GM19438 (cell line): Measurements from ENCODE around the gene SMIM5.
"Not testable (repeated sequence)": the region's sequence is repeated elsewhere in the genome, so short reads cannot be mapped to it uniquely, and the experiment has no call there.

Experiments
- ATAC-seq: cut with Tn5 transposase; IDR thresholded peaks from one replicate; pipeline ENCODE4 v1.9.1; 2021; ENCODE audit warnings: low read depth; ENCODE audit not compliant: unreplicated experiment

SMIM5 gene

GRCh38 chr17:75632863-75633485 is at the start of gene SMIM5:
Gene SMIM5, plus strand, starts transcription at chr17:75633434. Its CDS starts 6,768 bp downstream, at chr17:75640202.
- ATAC-seq, result no peak

- no peak for ATAC-seq
Measured at GRCh38 chr17:75584849-75585175, 48.4 kb upstream of the SMIM5 start.

- ATAC-seq, result no peak
Measured at GRCh38 chr17:75587675-75588595, 45.3 kb upstream of the SMIM5 start, which contains the start of gene MYO15B. Gene MYO15B, plus strand, starts transcription at chr17:75587800. Its CDS starts 258 bp downstream, at chr17:75588058.

GRCh38 chr17:75588596-75589011 is 44.6 kb upstream of the SMIM5 start:
- peak; percentile 24 for ATAC-seq

- peak; percentile 59 for ATAC-seq
Measured at GRCh38 chr17:75589012-75589918, 44.0 kb upstream of the SMIM5 start.

- no peak for ATAC-seq
Measured at GRCh38 chr17:75589919-75590303, 43.3 kb upstream of the SMIM5 start.

- ATAC-seq, result no peak
Measured at GRCh38 chr17:75590314-75590761, 42.9 kb upstream of the SMIM5 start.

- ATAC-seq, result no peak
Measured at GRCh38 chr17:75590849-75591721, 42.1 kb upstream of the SMIM5 start.

- no peak for ATAC-seq
Measured at GRCh38 chr17:75591722-75592302, 41.4 kb upstream of the SMIM5 start.

- no peak for ATAC-seq
Measured at GRCh38 chr17:75592348-75593020, 40.8 kb upstream of the SMIM5 start.

GRCh38 chr17:75593430-75593829 is 39.8 kb upstream of the SMIM5 start:
- not testable (repeated sequence) for ATAC-seq

- no peak for ATAC-seq
Measured at GRCh38 chr17:75594499-75595283, 38.5 kb upstream of the SMIM5 start.

- ATAC-seq, result no peak
Measured at GRCh38 chr17:75595284-75595919, 37.8 kb upstream of the SMIM5 start.

GRCh38 chr17:75595920-75596313 is 37.3 kb upstream of the SMIM5 start:
- ATAC-seq, result no peak

GRCh38 chr17:75596320-75597087 is 36.7 kb upstream of the SMIM5 start:
- no peak for ATAC-seq

GRCh38 chr17:75601057-75601987 is 31.9 kb upstream of the SMIM5 start:
- ATAC-seq, result no peak
